Breast epithelium (tissue), 3 donors: ENCODE data around the gene DNMBP.

Experiments used
- POLR2AphosphoS5 ChIP-seq, 3 donors: sonication (generic); formaldehyde crosslinking; IDR thresholded peaks; one replicate each; pipeline ENCODE4 v1.6.1; 2017; ENCODE audit warnings: antibody characterized with exemption in 3 of 3
- TF ChIP-seq, protein P1 (sequence below), 3 donors: fragments of 450-650 bp; IDR thresholded peaks; one replicate each; pipeline ENCODE4 v1.5.1; 2016 to 2017; ENCODE audit warnings: antibody characterized with exemption in 3 of 3, mild to moderate bottlenecking in 3 of 3, moderate library complexity in 3 of 3

DNA sequence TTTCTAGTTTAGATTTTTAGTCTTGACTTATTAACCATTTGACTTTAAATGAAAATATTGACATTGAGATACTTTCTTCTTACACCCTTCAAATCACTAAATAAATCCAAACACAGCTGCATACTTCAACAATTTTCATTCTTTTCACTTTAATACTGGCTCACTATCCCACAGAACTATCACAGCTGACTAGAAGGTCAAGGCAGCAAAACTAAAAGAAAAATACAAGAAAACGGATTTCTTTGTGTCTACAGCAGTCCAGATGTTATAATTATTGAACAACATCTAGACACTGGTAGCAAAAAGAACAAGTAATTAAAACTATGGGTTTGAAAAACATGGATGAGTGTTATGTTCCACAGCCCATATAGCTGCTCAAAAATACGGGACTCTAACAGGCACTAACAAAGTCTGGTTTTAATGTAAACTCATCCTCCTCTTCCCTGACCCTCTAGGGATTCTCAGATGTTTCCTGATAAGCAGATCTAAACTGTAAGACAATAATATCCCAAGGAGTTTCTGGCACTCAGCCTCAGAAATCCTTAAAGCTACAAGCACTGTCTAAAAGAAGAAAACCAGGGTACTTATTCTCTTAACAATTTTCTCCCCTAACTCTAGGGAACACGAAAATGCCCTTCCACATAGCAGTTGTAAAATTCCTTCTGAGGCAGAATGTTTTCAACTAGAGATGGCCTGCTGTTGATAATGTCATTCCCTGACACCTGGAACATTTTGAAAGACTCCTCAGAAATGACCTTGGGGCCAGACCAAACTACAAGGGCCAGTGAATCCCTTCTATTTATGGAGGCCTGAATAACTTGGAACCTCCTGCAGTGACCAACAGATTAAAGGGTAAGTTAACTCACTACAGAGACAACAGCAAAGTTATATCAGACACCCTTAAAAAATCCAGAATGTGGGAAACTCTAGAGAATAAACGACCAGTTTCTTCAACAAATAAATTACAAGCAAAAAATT, 12.8 kb downstream of the DNMBP start:
- TF ChIP-seq, protein P1, sequence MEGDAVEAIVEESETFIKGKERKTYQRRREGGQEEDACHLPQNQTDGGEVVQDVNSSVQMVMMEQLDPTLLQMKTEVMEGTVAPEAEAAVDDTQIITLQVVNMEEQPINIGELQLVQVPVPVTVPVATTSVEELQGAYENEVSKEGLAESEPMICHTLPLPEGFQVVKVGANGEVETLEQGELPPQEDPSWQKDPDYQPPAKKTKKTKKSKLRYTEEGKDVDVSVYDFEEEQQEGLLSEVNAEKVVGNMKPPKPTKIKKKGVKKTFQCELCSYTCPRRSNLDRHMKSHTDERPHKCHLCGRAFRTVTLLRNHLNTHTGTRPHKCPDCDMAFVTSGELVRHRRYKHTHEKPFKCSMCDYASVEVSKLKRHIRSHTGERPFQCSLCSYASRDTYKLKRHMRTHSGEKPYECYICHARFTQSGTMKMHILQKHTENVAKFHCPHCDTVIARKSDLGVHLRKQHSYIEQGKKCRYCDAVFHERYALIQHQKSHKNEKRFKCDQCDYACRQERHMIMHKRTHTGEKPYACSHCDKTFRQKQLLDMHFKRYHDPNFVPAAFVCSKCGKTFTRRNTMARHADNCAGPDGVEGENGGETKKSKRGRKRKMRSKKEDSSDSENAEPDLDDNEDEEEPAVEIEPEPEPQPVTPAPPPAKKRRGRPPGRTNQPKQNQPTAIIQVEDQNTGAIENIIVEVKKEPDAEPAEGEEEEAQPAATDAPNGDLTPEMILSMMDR (IDR thresholded peaks at IDR 0.05) = no peak
- TF ChIP-seq POLR2AphosphoS5 (IDR thresholded peaks at IDR 0.05) = no peak
